Ovary (tissue), 9 donors: ENCODE results near the gene SHANK2. TPM values are rescaled to one million over a fixed set of nuclear protein-coding genes. Genes with fewer than 3 reads are reported as not detected.

Experiments used
- DNase-seq, 5 donors: peaks; one replicate each; pipeline ENCODE4 v3.0.0-alpha.2; 2019 to 2020
- H3K27ac ChIP-seq, 2 donors: fragments of 200-600 bp; one replicate each; pipeline versions ENCODE4 v1.5.1 to v1.8.0; 2019 to 2022
- H3K27me3 ChIP-seq: fragments of 200-600 bp; one replicate; pipeline ENCODE4 v1.8.0; 2022
- H3K36me3 ChIP-seq: fragments of 200-600 bp; sonication (generic); one replicate; pipeline ENCODE4 v1.5.1; 2019
- H3K4me1 ChIP-seq: one replicate; pipeline ENCODE4 v1.8.1; 2013; ENCODE audit warnings: mild to moderate bottlenecking, moderate library complexity; ENCODE audit not compliant: insufficient read depth
- H3K4me3 ChIP-seq: fragments of 200-600 bp; sonication (generic); one replicate; pipeline ENCODE4 v1.5.1; 2017
- H3K9me3 ChIP-seq, 2 donors: fragments of 200-600 bp in 1 of 2; sonication (generic) in 1 of 2; one replicate each; pipeline versions ENCODE4 v1.5.1 to v1.8.1; 2013 to 2019; ENCODE audit warnings: mild to moderate bottlenecking in 1 of 2, moderate library complexity in 1 of 2
- CTCF ChIP-seq, 3 donors: fragments of 450-650 bp in 2 of 3; fragments of 200-600 bp in 1 of 3; IDR thresholded peaks; one replicate each; pipeline versions ENCODE4 v1.5.1 to v1.8.0; 2016 to 2022; ENCODE audit warnings: antibody characterized with exemption in 3 of 3, mild to moderate bottlenecking in 1 of 3
- EP300 ChIP-seq: sonication (generic); formaldehyde crosslinking; IDR thresholded peaks from one replicate; pipeline ENCODE4 v1.6.1; 2017; ENCODE audit warnings: antibody characterized with exemption
- POLR2A ChIP-seq: fragments of 450-650 bp; IDR thresholded peaks from one replicate; pipeline ENCODE4 v1.6.1; 2017; ENCODE audit warnings: antibody characterized with exemption, mild to moderate bottlenecking, moderate library complexity
- WGBS, 3 donors: extraction: QIAGEN DNeasy Blood & Tissue Kit in 1 of 3; methylation state at CpG; one replicate each; pipeline versions ENCODE4 v1.1.5 to v1.1.7; 2013 to 2017; 5-methylcytosine and 5-hydroxymethylcytosine counted together
- intact Hi-C, 4 donors: fragments of 100-400 bp; cut with DNase I; formaldehyde crosslinking; loops; one replicate each; pipeline versions ENCODE4 v1.11.0 to v1.15.1; 2022 to 2023
- polyA plus RNA-seq, 2 donors: library from polyadenylated mRNA; stranded (reverse); fragments of 200-250 nt in 1 of 2; fragments of 350-450 nt in 1 of 2; fragmentation: Illumina TruSeq in 1 of 2; extraction: RNeasy Lipid Tissue Mini Kit (QIAGEN cat#74804) in 1 of 2; gene quantifications; one replicate each; pipeline ENCODE4 v1.2.3, GENCODE V29; 2013 to 2014
- total RNA-seq, 7 donors: library from RNA; depleted of rRNA in 2 of 7; stranded (reverse); fragments of >200 nt in 2 of 7; fragmentation: NEBNext Ultra II Directional in 3 of 7; extraction: Animal tissue kit (Norgen Biotek cat#: 25700) in 3 of 7; gene quantifications; one replicate each; pipeline versions ENCODE4 v1.1.0 to v1.2.4, GENCODE V29; 2016 to 2023
- donor health status: DM: no; HTN: no; CAD: no; lungs with moderate emphysema.
- donor health status: DM: no; HTN: no; CAD: no.
- donor health status: Bipolar disorder and iron deficiency.
- donor health status: DM: yes; HTN: yes; CAD: no.
- donor health status: DM: no; HTN: no; CAD: no.
- donor health status: DM: yes; HTN: yes; CAD: no.

The SHANK2 gene
- total and polyA plus RNA-seq, 9 donors = 0.05 to 40.4 (median 2.3) TPM; not detected in 1

GRCh38 chr11:71223081-71223405 lies 29.3 kb downstream of the SHANK2 start:
- 87 to 97% (median 91%) methylated on average over 11 of the region's 11 CpGs for WGBS, 3 donors
- no peaks in the 10 kb centered on the region for H3K9me3 ChIP-seq
- no peak overlapping the region for H3K27ac ChIP-seq
- TF ChIP-seq POLR2A (no peak), CTCF (IDR thresholded peaks at IDR 0.05) (no peak), EP300 (no peak)
- no peaks in the 10 kb centered on the region for H3K27me3 ChIP-seq
- no peak for DNase-seq
- no peak overlapping the region for H3K4me3 ChIP-seq
- intact Hi-C loops = loop anchor here in 1 of 4 donors (10.0 kb wide), 1 partner anchor 62 kb away; no protein-coding TSS in a partner anchor
- no peaks in the 10 kb centered on the region for H3K4me1 ChIP-seq
- H3K36me3 ChIP-seq = no peaks in the 10 kb centered on the region

- no peaks in the 10 kb centered on the region for H3K36me3 ChIP-seq
- H3K4me3 ChIP-seq = no peak overlapping the region
- TF ChIP-seq CTCF (IDR thresholded peaks at IDR 0.05) (no peak), EP300 (no peak), POLR2A (no peak)
- 48 to 61% (median 59%) methylated on average over 22 of the region's 22 CpGs for WGBS, 3 donors
- no peaks in the 10 kb centered on the region for H3K4me1 ChIP-seq
- H3K27me3 ChIP-seq = no peaks in the 10 kb centered on the region
- H3K27ac ChIP-seq = no peak overlapping the region
- no peaks in the 10 kb centered on the region for H3K9me3 ChIP-seq
- DNase-seq = no peak
- intact Hi-C loops = loop anchor here in 1 of 4 donors (10.0 kb wide), 1 partner anchor 62 kb away; no protein-coding TSS in a partner anchor
Measured at GRCh38 chr11:71222318-71223080, 29.9 kb downstream of the SHANK2 start.

GRCh38 chr11:71221821-71222220 lies 30.6 kb downstream of the SHANK2 start:
- Histone ChIP-seq H3K9me3 (no peaks in the 10 kb centered on the region), H3K4me1 (no peaks in the 10 kb centered on the region), H3K27ac (no peak overlapping the region), H3K27me3 (no peaks in the 10 kb centered on the region), H3K36me3 (no peaks in the 10 kb centered on the region), H3K4me3 (no peak overlapping the region)
- no peak for TF ChIP-seq CTCF (IDR thresholded peaks at IDR 0.05)
- no peak for TF ChIP-seq EP300
- no peak for TF ChIP-seq POLR2A
- WGBS, 3 donors = 72 to 81% (median 79%) methylated on average over 10 of the region's 10 CpGs
- no peak for DNase-seq
- intact Hi-C loops = loop anchor here in 1 of 4 donors (10.0 kb wide), 1 partner anchor 63 kb away; no protein-coding TSS in a partner anchor

GRCh38 chr11:71221201-71221600 lies 31.2 kb downstream of the SHANK2 start:
- H3K9me3 ChIP-seq = no peaks in the 10 kb centered on the region
- TF ChIP-seq POLR2A = no peak
- TF ChIP-seq CTCF (IDR thresholded peaks at IDR 0.05) = no peak
- no peak for TF ChIP-seq EP300
- no peak overlapping the region for H3K27ac ChIP-seq
- DNase-seq = no peak
- 91 to 97% (median 92%) methylated on average over 4 of the region's 4 CpGs for WGBS, 3 donors
- no peaks in the 10 kb centered on the region for H3K27me3 ChIP-seq
- no peaks in the 10 kb centered on the region for H3K4me1 ChIP-seq
- no peak overlapping the region for H3K4me3 ChIP-seq
- intact Hi-C loops = loop anchor here in 1 of 4 donors (10.0 kb wide), 1 partner anchor 64 kb away; no protein-coding TSS in a partner anchor
- H3K36me3 ChIP-seq = no peaks in the 10 kb centered on the region
